ENCODE measurements around the gene PXDN.

DNA sequence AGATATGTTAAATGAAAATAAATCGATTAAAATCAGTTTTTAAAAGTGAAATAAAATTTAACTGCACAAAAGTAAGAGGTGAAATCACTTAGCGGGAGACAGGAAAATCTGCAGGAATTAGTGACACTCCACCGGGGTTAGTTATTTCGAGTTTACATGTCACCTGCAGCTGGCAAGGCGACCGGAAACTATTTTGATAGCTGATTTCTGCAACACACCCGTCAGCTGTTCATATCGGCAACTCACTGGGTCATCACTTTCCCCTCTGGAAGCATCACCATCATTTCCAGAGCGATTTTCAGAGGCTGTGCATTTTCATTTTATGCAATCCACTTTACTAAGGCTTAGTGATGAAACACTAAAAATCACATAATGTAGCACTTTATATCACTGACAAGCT, 52.9 kb downstream of the PXDN start:
- TF ChIP-seq, protein P1, sequence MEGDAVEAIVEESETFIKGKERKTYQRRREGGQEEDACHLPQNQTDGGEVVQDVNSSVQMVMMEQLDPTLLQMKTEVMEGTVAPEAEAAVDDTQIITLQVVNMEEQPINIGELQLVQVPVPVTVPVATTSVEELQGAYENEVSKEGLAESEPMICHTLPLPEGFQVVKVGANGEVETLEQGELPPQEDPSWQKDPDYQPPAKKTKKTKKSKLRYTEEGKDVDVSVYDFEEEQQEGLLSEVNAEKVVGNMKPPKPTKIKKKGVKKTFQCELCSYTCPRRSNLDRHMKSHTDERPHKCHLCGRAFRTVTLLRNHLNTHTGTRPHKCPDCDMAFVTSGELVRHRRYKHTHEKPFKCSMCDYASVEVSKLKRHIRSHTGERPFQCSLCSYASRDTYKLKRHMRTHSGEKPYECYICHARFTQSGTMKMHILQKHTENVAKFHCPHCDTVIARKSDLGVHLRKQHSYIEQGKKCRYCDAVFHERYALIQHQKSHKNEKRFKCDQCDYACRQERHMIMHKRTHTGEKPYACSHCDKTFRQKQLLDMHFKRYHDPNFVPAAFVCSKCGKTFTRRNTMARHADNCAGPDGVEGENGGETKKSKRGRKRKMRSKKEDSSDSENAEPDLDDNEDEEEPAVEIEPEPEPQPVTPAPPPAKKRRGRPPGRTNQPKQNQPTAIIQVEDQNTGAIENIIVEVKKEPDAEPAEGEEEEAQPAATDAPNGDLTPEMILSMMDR (conservative IDR thresholded peaks at IDR 0.05): no peak
- TF ChIP-seq ZFX (IDR thresholded peaks at IDR 0.05): no peak

Data from C4-2B (cell line).